WTC11 (cell line): Measurements from ENCODE around the gene IP6K3. TPM values are rescaled to one million over a fixed set of nuclear protein-coding genes. Genes with fewer than 3 reads are reported as not detected.

Experiments
- ATAC-seq: fragments of 200-7000 bp; cut with Tn5 transposase; 2 replicates; pipeline ENCODE4 v1.10.0; 2021; ENCODE audit warnings: mild to moderate bottlenecking, moderate library complexity
- CTCF ChIA-PET: fragments of 300-600 bp; sonication (Branson Sonifier 250); formaldehyde crosslinking; loops from one replicate; lab custom pipeline; 2021; ENCODE audit warnings: antibody characterized with exemption; lab: Charles Lee
- POLR2A ChIA-PET: fragments of 350-600 bp; sonication (Branson Sonifier 250); formaldehyde crosslinking; loops from one replicate; lab custom pipeline; 2021; ENCODE audit warnings: antibody characterized with exemption; lab: Charles Lee
- DNase-seq: peaks from one replicate; pipeline ENCODE4 v3.0.0; 2021; ENCODE audit warnings: low spot score
- H3K27ac Mint-ChIP-seq: 2 replicates; pipeline ENCODE4 v1.8.0; 2021; ENCODE audit warnings: mixed read lengths
- H3K27me3 Mint-ChIP-seq: 2 replicates; pipeline ENCODE4 v1.8.0; 2021; ENCODE audit warnings: low read depth, mild to moderate bottlenecking, moderate library complexity, mixed read lengths
- H3K36me3 Mint-ChIP-seq: 2 replicates; pipeline ENCODE4 v1.8.0; 2021; ENCODE audit warnings: mixed read lengths
- H3K4me1 Mint-ChIP-seq: 2 replicates; pipeline ENCODE4 v1.8.0; 2022; ENCODE audit warnings: mixed read lengths
- H3K4me3 Mint-ChIP-seq: 2 replicates; pipeline ENCODE4 v1.8.0; 2021; ENCODE audit warnings: mild to moderate bottlenecking, moderate library complexity, mixed read lengths
- H3K9me3 Mint-ChIP-seq: 2 replicates; pipeline ENCODE4 v1.8.0; 2021; ENCODE audit warnings: mixed read lengths
- CDX4 ChIP-seq: fragments of 250-450 bp; sonication (Bioruptor Pico); IDR thresholded peaks from 2 replicates; pipeline ENCODE4 v1.9.0; 2021; ENCODE audit warnings: moderate library complexity, mild to moderate bottlenecking, inconsistent platforms, borderline replicate concordance
- CREM ChIP-seq: sonication (generic); formaldehyde crosslinking; IDR thresholded peaks from 2 replicates; pipeline ENCODE4 v1.8.1; 2022; ENCODE audit warnings: mild to moderate bottlenecking, missing genetic modification reagents, moderate library complexity
- ELF4 ChIP-seq: sonication (generic); formaldehyde crosslinking; IDR thresholded peaks from 2 replicates; pipeline ENCODE4 v1.8.1; 2022; ENCODE audit warnings: low read depth, mild to moderate bottlenecking, moderate library complexity, missing genetic modification reagents
- NFE2L1 ChIP-seq: sonication (generic); formaldehyde crosslinking; IDR thresholded peaks from 2 replicates; pipeline ENCODE4 v1.8.1; 2023; ENCODE audit warnings: missing genetic modification reagents
- PRRX2 ChIP-seq: fragments of 250-450 bp; sonication (Bioruptor Pico); IDR thresholded peaks from 2 replicates; pipeline ENCODE4 v1.8.0; 2021; ENCODE audit warnings: mild to moderate bottlenecking
- RELA ChIP-seq: sonication (generic); formaldehyde crosslinking; IDR thresholded peaks from 2 replicates; pipeline ENCODE4 v1.8.1; 2022; ENCODE audit warnings: missing genetic modification reagents, mild to moderate bottlenecking, borderline replicate concordance
- SP1 ChIP-seq: sonication (generic); formaldehyde crosslinking; conservative IDR thresholded peaks from 2 replicates; pipeline ENCODE4 v1.8.1; 2022; ENCODE audit warnings: missing genetic modification reagents
- USF1 ChIP-seq: sonication (generic); formaldehyde crosslinking; IDR thresholded peaks from 2 replicates; pipeline ENCODE4 v1.8.0; 2022; ENCODE audit warnings: mild to moderate bottlenecking, missing genetic modification reagents
- ZNF219 ChIP-seq: sonication (generic); formaldehyde crosslinking; IDR thresholded peaks from 2 replicates; pipeline ENCODE4 v1.8.0; 2023; ENCODE audit warnings: missing genetic modification reagents, mild to moderate bottlenecking, borderline replicate concordance
- ZNF396 ChIP-seq: fragments of 250-450 bp; sonication (Bioruptor Pico); IDR thresholded peaks from 2 replicates; pipeline ENCODE4 v1.8.0; 2021; ENCODE audit warnings: mild to moderate bottlenecking, moderate library complexity, borderline replicate concordance
- ZNF423 ChIP-seq: fragments of 250-450 bp; sonication (Bioruptor Pico); IDR thresholded peaks from 2 replicates; pipeline ENCODE4 v2.1.2; 2022; ENCODE audit warnings: mild to moderate bottlenecking, moderate library complexity
- total RNA-seq: library from RNA; stranded (reverse); gene quantifications from 3 replicates; pipeline ENCODE4 v1.2.3, GENCODE V29; 2021
- TF ChIP-seq, protein P1 (sequence below): sonication (generic); formaldehyde crosslinking; IDR thresholded peaks from 2 replicates; pipeline ENCODE4 v1.8.1; 2022; ENCODE audit warnings: low read depth, missing genetic modification reagents, borderline replicate concordance
- TF ChIP-seq, protein P2 (sequence below): sonication (generic); formaldehyde crosslinking; IDR thresholded peaks from 2 replicates; pipeline ENCODE4 v1.8.1; 2023; ENCODE audit warnings: mild to moderate bottlenecking, missing genetic modification reagents, moderate library complexity
- TF ChIP-seq, protein P3 (sequence below): sonication (generic); formaldehyde crosslinking; IDR thresholded peaks from 2 replicates; pipeline ENCODE4 v1.8.0; 2022; ENCODE audit warnings: missing genetic modification reagents

The IP6K3 gene
- total RNA-seq, 1 experiment from 2014 or later, result 1.1 TPM

DNA sequence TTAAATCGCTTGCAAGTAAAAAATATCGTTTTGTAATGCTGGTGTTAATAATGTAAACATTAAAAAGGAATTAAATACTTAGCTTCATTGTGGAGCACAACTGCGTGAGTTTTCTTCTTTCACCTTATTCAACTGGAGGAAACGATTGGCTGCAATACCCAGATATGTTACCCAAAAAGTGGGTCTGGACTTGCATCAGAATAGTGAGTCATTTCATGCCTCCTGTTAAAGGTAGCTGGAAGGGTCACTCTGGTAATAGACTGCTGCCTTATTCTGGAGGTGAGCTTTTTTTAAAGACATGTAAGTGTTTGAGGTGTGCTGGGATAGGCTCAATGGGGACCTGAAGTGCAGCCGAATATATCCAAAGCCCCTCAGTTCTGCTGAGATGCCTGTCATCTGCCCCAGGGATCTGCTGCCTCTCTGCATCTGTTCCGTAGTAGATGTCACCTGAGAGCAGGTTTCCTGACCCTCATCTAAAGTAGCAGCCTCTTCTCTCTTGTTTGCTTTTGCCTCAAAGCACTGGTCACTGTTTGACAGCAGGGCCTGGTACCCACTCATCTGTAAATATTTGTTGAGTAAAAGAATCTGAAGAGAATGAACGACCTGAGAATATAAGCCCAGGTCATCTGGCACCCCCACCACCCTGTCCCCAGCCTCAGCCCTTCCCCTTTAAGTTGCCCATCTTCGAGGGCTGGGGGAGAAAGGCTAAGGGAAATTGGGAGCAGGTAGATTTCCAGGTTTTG is 29.6 kb downstream of the IP6K3 start:
- Mint-ChIP-seq H3K4me1 (peaks cover 10% of the 10 kb centered on the region; the same call in 1 of the 2 replicates), H3K27me3 (peaks cover 4% of the 10 kb centered on the region; the same call in 1 of the 2 replicates), H3K27ac (no peak overlapping the region), H3K4me3 (no peak overlapping the region), H3K9me3 (no peaks in the 10 kb centered on the region), H3K36me3 (no peaks in the 10 kb centered on the region)
- TF ChIP-seq, protein P1, sequence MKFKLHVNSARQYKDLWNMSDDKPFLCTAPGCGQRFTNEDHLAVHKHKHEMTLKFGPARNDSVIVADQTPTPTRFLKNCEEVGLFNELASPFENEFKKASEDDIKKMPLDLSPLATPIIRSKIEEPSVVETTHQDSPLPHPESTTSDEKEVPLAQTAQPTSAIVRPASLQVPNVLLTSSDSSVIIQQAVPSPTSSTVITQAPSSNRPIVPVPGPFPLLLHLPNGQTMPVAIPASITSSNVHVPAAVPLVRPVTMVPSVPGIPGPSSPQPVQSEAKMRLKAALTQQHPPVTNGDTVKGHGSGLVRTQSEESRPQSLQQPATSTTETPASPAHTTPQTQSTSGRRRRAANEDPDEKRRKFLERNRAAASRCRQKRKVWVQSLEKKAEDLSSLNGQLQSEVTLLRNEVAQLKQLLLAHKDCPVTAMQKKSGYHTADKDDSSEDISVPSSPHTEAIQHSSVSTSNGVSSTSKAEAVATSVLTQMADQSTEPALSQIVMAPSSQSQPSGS (CRISPR knock-in tag), result no peak
- TF ChIP-seq CDX4 (no peak), ZNF396 (CRISPR knock-in tag) (no peak), SP1 (CRISPR knock-in tag) (no peak), ZNF219 (no peak), PRRX2 (no peak), ZNF423 (CRISPR knock-in tag) (no peak), ELF4 (CRISPR knock-in tag) (no peak), RELA (CRISPR knock-in tag) (no peak), CREM (CRISPR knock-in tag) (no peak), USF1 (CRISPR knock-in tag) (no peak)
- TF ChIP-seq, protein P2, sequence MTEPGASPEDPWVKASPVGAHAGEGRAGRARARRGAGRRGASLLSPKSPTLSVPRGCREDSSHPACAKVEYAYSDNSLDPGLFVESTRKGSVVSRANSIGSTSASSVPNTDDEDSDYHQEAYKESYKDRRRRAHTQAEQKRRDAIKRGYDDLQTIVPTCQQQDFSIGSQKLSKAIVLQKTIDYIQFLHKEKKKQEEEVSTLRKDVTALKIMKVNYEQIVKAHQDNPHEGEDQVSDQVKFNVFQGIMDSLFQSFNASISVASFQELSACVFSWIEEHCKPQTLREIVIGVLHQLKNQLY, result no peak
- ChIA-PET CTCF (interaction anchor here (0.7 kb wide), 1 partner anchor 16 kb away, joined by 3 read pairs; no protein-coding TSS in a partner anchor), POLR2A (no interaction called here)
- ATAC-seq, result no peak
- no peak for DNase-seq

GRCh38 chr6:33716379-33716778 is 30.3 kb downstream of the IP6K3 start:
- DNase-seq, result no peak
- no peak overlapping the region for H3K4me3 Mint-ChIP-seq
- POLR2A ChIA-PET, result no interaction called here
- peaks cover 4% of the 10 kb centered on the region; the same call in 1 of the 2 replicates for H3K27me3 Mint-ChIP-seq
- H3K36me3 Mint-ChIP-seq, result no peaks in the 10 kb centered on the region
- TF ChIP-seq, protein P3, sequence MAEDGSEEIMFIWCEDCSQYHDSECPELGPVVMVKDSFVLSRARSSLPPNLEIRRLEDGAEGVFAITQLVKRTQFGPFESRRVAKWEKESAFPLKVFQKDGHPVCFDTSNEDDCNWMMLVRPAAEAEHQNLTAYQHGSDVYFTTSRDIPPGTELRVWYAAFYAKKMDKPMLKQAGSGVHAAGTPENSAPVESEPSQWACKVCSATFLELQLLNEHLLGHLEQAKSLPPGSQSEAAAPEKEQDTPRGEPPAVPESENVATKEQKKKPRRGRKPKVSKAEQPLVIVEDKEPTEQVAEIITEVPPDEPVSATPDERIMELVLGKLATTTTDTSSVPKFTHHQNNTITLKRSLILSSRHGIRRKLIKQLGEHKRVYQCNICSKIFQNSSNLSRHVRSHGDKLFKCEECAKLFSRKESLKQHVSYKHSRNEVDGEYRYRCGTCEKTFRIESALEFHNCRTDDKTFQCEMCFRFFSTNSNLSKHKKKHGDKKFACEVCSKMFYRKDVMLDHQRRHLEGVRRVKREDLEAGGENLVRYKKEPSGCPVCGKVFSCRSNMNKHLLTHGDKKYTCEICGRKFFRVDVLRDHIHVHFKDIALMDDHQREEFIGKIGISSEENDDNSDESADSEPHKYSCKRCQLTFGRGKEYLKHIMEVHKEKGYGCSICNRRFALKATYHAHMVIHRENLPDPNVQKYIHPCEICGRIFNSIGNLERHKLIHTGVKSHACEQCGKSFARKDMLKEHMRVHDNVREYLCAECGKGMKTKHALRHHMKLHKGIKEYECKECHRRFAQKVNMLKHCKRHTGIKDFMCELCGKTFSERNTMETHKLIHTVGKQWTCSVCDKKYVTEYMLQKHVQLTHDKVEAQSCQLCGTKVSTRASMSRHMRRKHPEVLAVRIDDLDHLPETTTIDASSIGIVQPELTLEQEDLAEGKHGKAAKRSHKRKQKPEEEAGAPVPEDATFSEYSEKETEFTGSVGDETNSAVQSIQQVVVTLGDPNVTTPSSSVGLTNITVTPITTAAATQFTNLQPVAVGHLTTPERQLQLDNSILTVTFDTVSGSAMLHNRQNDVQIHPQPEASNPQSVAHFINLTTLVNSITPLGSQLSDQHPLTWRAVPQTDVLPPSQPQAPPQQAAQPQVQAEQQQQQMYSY (CRISPR knock-in tag), result 0 out of 2 replicates have a peak, but pooled peaks have one; percentile 5
- TF ChIP-seq NFE2L1 (CRISPR knock-in tag), result no peak
- H3K27ac Mint-ChIP-seq, result no peak overlapping the region
- CTCF ChIA-PET, result interaction anchor here (0.7 to 1.5 kb wide), 3 partner anchors 8 to 438 kb away, joined by 3 to 5 read pairs (median 3); no protein-coding TSS in a partner anchor
- peaks cover 13% of the 10 kb centered on the region for H3K4me1 Mint-ChIP-seq
- no peaks in the 10 kb centered on the region for H3K9me3 Mint-ChIP-seq
- ATAC-seq, result no peak
